ENCODE results near the gene UGGT2.
"Not testable (repeated sequence)": the region's sequence is repeated elsewhere in the genome, so short reads cannot be mapped to it uniquely, and the experiment has no call there.

Gene UGGT2

DNA sequence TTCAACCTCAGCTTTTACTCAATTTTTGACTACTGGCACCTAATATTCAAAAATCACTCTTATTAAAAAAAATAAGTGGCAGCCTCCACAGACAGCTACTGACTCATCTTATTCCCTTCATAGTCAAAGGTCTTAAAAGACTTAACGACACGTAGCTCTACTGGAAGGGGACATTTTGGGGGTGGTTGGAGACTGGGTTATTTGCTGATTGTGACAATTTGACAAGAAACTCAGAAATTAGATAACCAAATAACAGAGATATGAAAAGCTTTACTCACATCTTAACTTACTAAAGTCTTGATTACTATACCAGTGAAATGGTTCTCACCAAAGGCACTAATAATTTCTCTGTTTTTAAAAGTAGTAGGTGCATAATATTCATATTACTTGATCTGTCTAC lies 25.7 kb downstream of the UGGT2 start:
- H3K4me3 Mint-ChIP-seq = no peak overlapping the region
- no peak overlapping the region for H3K27ac Mint-ChIP-seq
- no peaks in the 10 kb centered on the region for H3K27me3 Mint-ChIP-seq (ENCODE audit: low read depth)
- no peaks in the 10 kb centered on the region for H3K4me1 Mint-ChIP-seq (ENCODE audit: low read depth)
- no peaks in the 10 kb centered on the region for H3K36me3 Mint-ChIP-seq (ENCODE audit: low read depth)
- H3K9me3 Mint-ChIP-seq = no peaks in the 10 kb centered on the region

DNA sequence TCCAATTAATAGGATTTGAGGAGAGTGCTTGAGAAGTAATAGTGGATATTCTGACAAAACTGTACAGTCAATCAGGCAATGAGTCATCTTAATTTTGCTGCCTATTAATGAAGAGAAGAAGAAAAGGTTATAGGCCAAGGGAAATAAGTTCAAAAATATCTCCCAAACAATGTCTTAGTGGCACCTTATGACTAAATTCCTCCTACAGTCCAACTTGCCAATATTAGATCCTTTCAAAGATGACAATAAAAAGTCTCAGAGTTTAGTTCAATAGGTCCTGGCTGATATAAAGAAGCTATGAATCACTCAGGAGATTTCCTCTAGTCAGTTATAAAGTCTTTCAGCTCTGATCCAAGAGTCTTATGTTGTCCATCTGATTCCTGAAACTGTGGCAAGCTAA lies 27.9 kb downstream of the UGGT2 start:
- Mint-ChIP-seq H3K9me3 (no peaks in the 10 kb centered on the region), H3K27me3 (ENCODE audit: low read depth) (no peaks in the 10 kb centered on the region), H3K36me3 (ENCODE audit: low read depth) (no peaks in the 10 kb centered on the region), H3K4me1 (ENCODE audit: low read depth) (no peaks in the 10 kb centered on the region), H3K4me3 (no peak overlapping the region), H3K27ac (no peak overlapping the region)

DNA sequence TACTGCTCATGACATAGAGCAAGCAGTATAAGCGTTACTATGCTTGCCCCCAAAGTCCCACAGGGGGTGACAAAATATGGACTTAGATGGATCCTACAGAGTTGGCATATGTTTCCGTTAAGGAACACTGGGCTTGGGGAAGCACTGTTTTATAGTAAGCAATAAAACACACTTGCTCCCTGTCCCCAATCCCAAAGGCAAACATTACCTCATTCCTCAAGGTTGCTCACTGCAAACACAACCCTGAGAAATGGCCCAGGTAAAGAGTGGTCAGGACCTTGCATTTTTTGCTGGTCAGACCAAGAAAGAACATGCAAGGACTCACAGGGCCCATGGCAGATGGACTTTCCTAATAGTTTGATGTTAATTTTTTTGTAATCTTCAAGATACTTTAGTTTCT lies 32.3 kb downstream of the UGGT2 start:
- Mint-ChIP-seq H3K27ac (no peak overlapping the region), H3K9me3 (no peaks in the 10 kb centered on the region), H3K4me3 (no peak overlapping the region), H3K27me3 (ENCODE audit: low read depth) (no peaks in the 10 kb centered on the region), H3K4me1 (ENCODE audit: low read depth) (no peaks in the 10 kb centered on the region), H3K36me3 (ENCODE audit: low read depth) (no peaks in the 10 kb centered on the region)

DNA sequence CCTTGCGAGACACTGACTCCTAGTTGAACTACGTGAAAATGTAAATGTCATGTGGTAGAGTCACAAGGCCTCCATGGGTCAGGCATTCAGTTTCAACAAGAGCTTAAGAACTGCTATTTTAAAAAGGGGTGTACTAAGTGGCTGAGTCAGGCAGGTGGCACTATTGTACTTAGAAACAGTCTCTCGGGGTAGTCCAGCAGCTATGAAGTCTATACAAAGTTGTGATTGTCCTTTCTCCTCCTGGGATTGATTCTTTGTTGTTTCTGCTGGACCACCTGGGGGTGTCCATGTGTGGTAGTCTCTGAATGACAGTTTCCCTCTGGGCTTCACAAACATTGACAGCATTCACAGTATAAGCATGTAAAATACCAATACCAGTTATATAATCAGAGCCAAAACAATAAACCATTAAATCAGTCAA lies 33.0 kb downstream of the UGGT2 start:
- no peak overlapping the region for H3K27ac Mint-ChIP-seq
- no peaks in the 10 kb centered on the region for H3K27me3 Mint-ChIP-seq (ENCODE audit: low read depth)
- H3K36me3 Mint-ChIP-seq (ENCODE audit: low read depth) = no peaks in the 10 kb centered on the region

DNA sequence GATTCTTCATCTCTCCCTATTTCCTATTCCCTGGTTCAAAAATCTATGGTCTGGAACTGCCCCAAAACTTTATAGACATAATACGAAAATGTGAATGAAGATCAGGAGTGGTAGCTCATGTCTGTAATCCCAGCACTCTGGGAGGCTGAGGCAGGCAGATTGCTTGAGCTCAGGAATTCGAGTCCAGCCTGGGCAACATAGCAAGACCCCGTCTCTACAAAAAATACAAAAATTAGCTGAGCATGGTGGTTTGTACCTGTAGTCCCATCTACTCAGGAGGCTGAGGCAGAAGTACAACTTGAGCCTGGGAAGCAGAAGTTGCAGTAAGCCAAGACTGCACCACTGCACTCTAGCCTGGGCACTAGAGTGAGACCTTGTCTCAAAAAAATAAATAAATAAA lies 35.1 kb downstream of the UGGT2 start:
- Mint-ChIP-seq H3K27me3 (ENCODE audit: low read depth) (no peaks in the 10 kb centered on the region), H3K27ac (no peak overlapping the region), H3K9me3 (no peaks in the 10 kb centered on the region), H3K36me3 (ENCODE audit: low read depth) (no peaks in the 10 kb centered on the region), H3K4me3 (no peak overlapping the region), H3K4me1 (ENCODE audit: low read depth) (no peaks in the 10 kb centered on the region)

More for the DNA sequence above, 33.0 kb downstream of the UGGT2 start:
- no peaks in the 10 kb centered on the region for H3K4me1 Mint-ChIP-seq (ENCODE audit: low read depth)
- H3K9me3 Mint-ChIP-seq = no peaks in the 10 kb centered on the region
- no peak overlapping the region for H3K4me3 Mint-ChIP-seq

DNA sequence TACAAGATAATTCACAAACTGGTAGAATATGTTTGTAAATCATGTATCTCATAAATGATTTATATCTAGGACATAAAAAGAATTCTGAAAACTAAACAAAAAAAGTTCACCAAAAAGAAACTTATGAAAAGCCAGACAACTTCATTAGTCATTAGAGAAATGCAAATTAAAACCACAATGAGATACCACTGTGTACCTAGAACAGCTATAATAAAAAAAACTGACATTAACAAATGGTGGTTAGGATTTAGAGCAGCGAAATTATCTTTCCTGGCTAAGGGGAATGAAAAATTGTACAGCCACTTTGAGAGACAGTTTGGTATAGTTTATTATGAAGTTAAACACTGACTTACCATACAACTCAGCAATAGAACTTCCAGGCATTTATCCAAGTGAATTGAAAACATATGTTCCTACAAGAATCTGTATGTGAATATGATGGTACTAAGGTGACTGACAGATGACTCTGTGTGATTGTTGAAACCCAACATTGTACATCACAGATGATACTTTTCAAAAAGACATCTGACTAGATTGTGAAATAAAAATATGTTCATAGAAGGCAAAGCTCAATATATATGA lies 41.8 kb downstream of the UGGT2 start:
- H3K4me1 Mint-ChIP-seq (ENCODE audit: low read depth) = no peaks in the 10 kb centered on the region
- H3K4me3 Mint-ChIP-seq = no peak overlapping the region
- no peaks in the 10 kb centered on the region for H3K36me3 Mint-ChIP-seq (ENCODE audit: low read depth)
- H3K27ac Mint-ChIP-seq = no peak overlapping the region
- H3K9me3 Mint-ChIP-seq = no peaks in the 10 kb centered on the region
- no peaks in the 10 kb centered on the region for H3K27me3 Mint-ChIP-seq (ENCODE audit: low read depth)

DNA sequence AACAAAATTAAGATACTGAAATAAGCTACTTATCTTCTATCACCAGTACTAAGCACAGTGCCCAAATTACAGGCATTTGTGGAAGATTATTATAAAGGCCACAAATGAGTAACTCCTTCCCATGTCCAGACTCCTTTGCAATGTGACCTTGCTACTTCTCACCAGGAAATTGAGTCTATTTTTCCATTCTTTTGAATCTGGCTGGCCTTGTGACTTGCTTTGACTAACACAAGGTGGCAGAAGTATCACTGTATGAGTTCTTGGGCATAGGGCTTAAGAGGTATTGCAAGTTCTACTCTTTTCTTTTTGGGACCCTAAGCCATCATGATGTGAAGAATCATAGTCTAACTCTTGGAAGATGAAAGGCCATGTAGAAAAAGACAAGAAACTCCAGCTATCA lies 49.9 kb downstream of the UGGT2 start:
- Mint-ChIP-seq H3K9me3 (no peaks in the 10 kb centered on the region), H3K36me3 (ENCODE audit: low read depth) (no peaks in the 10 kb centered on the region), H3K27me3 (ENCODE audit: low read depth) (no peaks in the 10 kb centered on the region), H3K4me1 (ENCODE audit: low read depth) (no peaks in the 10 kb centered on the region), H3K4me3 (no peak overlapping the region), H3K27ac (no peak overlapping the region)

DNA sequence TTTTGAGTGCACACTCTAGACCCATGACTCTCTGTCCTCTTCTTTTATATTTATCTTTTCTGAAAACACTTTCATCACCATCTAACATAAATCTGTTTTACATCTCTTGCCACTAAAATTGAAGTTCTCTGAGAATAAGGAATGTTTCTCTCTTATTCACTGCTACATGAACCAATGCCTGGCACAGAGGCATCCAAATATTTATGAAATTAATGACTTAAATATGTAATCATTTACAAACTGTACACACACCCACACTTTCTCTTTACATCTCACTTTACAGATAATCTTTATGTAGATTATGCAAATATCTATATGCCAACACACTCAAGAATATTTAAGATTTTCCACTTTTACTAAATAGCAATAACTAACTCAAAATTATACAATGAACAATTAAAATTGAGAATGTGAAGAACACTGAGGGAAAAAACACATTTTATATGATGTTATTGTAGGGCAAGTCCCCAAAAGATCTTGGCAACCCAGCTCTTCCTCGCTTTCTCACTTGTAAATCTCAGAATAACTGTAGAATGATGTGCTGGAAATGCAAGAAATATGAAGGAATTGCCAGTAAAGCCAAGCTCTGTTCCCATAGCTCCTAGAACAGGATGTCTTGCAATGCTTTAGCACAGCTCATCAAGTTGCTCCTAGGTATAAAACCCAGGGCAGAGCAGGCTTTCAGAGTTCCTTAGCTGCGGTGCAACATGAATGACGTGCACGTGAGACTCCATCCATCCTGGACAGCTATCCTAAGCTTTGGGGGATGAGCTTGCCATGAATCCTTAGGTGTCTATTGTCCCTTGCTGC lies 50.7 kb downstream of the UGGT2 start:
- Mint-ChIP-seq H3K27me3 (ENCODE audit: low read depth) (no peaks in the 10 kb centered on the region), H3K27ac (no peak overlapping the region), H3K9me3 (no peaks in the 10 kb centered on the region), H3K4me1 (ENCODE audit: low read depth) (no peaks in the 10 kb centered on the region), H3K4me3 (no peak overlapping the region), H3K36me3 (ENCODE audit: low read depth) (no peaks in the 10 kb centered on the region)

DNA sequence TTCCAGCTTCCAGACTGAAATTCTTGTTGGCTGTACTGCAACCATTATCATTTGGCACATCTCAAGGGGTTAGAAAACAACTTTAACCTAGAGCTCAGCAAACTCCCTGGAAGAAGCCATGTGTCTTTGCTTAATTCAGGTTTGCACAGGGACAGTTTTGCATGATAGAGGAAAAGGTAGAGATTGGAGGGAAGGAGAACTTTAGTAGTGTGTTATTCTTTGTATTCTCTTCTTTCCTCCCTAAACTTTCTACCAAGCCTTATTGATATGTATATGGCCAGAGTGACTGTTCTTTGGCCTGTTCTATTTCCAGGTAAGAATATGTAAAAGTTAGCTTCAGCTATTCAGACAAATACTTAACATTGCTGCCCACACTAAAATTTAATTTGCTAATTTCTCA lies 53.1 kb downstream of the UGGT2 start:
- H3K4me3 Mint-ChIP-seq = no peak overlapping the region
- no peaks in the 10 kb centered on the region for H3K36me3 Mint-ChIP-seq (ENCODE audit: low read depth)
- H3K27me3 Mint-ChIP-seq (ENCODE audit: low read depth) = no peaks in the 10 kb centered on the region
- H3K4me1 Mint-ChIP-seq (ENCODE audit: low read depth) = no peaks in the 10 kb centered on the region
- H3K9me3 Mint-ChIP-seq = no peaks in the 10 kb centered on the region
- H3K27ac Mint-ChIP-seq = no peak overlapping the region

DNA sequence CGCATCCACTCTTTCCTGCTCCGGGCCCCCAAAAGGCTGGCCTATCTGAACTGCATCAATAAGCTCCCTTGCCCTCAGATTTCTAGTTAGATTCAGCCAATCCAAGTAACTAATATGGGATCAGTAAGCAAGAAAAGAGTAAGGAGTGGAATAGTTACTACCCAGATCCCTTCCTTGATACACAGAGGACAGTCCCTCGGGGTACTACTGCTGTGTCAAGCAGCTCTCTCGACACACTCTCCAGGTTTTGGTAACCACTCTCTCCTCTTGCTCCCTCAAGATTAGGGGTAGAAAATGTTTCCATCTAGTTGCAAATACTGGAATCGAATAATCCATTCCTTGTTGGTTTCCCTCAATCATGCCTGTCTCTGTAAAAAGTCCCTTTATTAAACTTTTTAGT lies 65.4 kb downstream of the UGGT2 start:
- Mint-ChIP-seq H3K4me3 (no peak overlapping the region), H3K9me3 (no peaks in the 10 kb centered on the region), H3K27me3 (ENCODE audit: low read depth) (no peaks in the 10 kb centered on the region), H3K27ac (no peak overlapping the region), H3K36me3 (ENCODE audit: low read depth) (no peaks in the 10 kb centered on the region), H3K4me1 (ENCODE audit: low read depth) (no peaks in the 10 kb centered on the region)

DNA sequence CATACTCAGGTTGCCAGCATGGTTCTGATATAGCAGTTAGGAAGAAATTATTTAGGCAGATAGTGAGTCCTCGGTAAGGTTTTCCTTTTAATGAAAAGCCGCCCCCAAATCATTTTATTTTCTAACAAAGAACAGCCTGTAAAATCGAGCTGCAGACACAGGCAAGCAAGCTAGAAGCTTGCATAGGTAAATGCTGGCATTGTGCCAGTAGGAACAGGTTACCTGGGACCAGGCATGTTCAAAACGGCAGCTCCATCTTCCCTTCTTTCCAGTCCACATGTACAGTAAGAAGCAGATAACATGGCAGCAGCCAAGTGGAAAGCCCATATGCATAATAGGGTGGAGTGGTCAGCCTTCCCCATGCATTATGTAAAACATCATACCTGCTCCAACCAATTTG lies 71.1 kb downstream of the UGGT2 start:
- Mint-ChIP-seq H3K27me3 (ENCODE audit: low read depth) (no peaks in the 10 kb centered on the region), H3K4me1 (ENCODE audit: low read depth) (no peaks in the 10 kb centered on the region), H3K36me3 (ENCODE audit: low read depth) (no peaks in the 10 kb centered on the region), H3K27ac (no peak overlapping the region), H3K4me3 (no peak overlapping the region), H3K9me3 (no peaks in the 10 kb centered on the region)

DNA sequence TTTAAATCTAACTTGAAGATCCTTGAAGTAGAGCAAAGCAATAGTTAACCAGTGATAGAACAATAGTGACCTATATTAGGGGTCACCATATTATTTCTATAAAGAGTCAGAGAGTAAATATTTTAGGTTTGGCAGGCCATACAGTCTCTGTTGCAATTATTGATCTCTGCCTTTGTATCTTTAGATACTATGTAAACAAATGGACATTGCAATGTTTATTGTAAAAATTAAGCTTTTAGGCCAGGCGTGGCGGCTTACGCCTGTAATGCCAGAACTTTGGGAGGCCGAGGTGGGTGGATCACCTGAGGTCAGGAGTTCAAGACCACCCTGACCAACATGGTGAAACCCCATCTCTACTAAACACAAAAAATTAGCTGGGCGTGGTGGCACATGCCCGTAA lies 80.5 kb downstream of the UGGT2 start:
- H3K36me3 Mint-ChIP-seq (ENCODE audit: low read depth); H3K9me3 Mint-ChIP-seq; H3K4me1 Mint-ChIP-seq (ENCODE audit: low read depth); H3K27ac Mint-ChIP-seq; H3K4me3 Mint-ChIP-seq; H3K27me3 Mint-ChIP-seq (ENCODE audit: low read depth): not testable (repeated sequence)

DNA sequence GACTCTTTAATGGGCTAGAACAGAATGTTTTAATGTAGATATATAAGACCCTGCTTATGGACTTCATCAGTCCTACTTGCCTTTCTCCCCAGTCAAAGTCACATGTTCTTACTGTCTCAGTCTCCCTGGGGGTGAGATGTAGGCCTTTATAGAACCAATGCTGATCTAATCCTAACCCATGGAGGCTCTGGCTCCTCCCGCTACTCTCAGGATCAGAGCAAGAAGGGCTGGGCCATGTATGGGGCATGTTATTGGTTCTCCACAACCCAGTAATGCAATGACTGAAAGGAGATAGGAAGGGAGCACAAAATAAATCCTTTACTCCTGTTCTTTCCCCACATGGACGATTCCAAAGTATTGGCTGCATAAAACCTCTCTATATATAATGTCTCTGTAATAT lies 82.3 kb downstream of the UGGT2 start:
- Mint-ChIP-seq H3K27me3 (ENCODE audit: low read depth) (no peaks in the 10 kb centered on the region), H3K36me3 (ENCODE audit: low read depth) (no peaks in the 10 kb centered on the region), H3K9me3 (peaks cover 3% of the 10 kb centered on the region), H3K4me1 (ENCODE audit: low read depth) (no peaks in the 10 kb centered on the region), H3K27ac (no peak overlapping the region), H3K4me3 (no peak overlapping the region)

DNA sequence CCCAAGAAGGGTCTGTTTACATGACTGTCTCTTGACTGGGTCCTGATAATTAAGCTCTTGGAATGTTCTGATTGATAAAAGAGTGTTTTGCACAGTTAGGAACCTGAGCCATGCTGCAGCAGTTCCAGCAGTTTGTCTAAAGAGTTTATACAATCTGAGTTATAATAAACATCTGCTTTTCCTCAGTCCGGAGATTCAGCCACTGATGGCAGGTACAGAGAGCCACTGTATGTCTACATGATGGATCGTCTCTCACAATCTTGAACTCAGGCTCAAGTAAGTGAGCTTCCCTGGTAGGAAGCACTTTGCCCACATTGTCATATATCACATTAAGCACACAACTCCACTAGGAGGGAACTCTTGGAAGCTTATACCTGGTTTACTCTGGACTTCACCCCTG lies 84.3 kb downstream of the UGGT2 start:
- Mint-ChIP-seq H3K27me3 (ENCODE audit: low read depth) (no peaks in the 10 kb centered on the region), H3K4me1 (ENCODE audit: low read depth) (no peaks in the 10 kb centered on the region), H3K9me3 (peaks cover 3% of the 10 kb centered on the region), H3K4me3 (no peak overlapping the region), H3K36me3 (ENCODE audit: low read depth) (no peaks in the 10 kb centered on the region), H3K27ac (no peak overlapping the region)

DNA sequence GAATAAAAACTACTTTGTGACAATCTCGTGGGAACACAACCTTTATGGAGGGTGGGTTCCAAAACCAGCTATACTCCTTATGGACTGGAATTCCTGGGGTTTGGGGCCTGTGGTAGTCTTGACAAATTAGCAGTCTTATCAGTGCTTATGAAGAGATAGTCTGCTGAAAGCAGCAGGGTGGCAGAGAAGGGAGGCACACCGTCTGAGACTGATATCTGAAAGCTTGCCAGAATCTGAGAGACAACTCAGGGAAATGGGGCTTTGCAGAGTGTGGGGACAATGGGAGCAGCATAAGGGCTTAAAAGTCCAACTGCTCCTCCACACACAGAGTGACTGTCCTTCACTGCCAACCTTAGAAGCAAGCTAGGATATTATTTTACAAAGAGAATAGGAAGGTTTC lies 95.9 kb downstream of the UGGT2 start:
- peaks cover 22% of the 10 kb centered on the region for H3K9me3 Mint-ChIP-seq
- no peak overlapping the region for H3K27ac Mint-ChIP-seq
- H3K27me3 Mint-ChIP-seq (ENCODE audit: low read depth) = no peaks in the 10 kb centered on the region
- H3K4me1 Mint-ChIP-seq (ENCODE audit: low read depth) = no peaks in the 10 kb centered on the region
- no peaks in the 10 kb centered on the region for H3K36me3 Mint-ChIP-seq (ENCODE audit: low read depth)
- no peak overlapping the region for H3K4me3 Mint-ChIP-seq

All from T-helper 1 cell treated with Interleukin-12 subunit alpha and Interleukin-12 subunit beta and Interleukin-4 antibody, amounts not matched to agents 30 μg/mL and 1 μg/mL, for 36 hours (primary cell).